GM23338 (cell line): ENCODE results near the gene TOLLIP.

Experiments used
- CREB1 ChIP-seq: fragments of 250-450 bp; sonication (Bioruptor Pico); IDR thresholded peaks from 2 replicates; pipeline ENCODE4 v1.5.0; 2020; ENCODE audit warnings: low read depth, mild to moderate bottlenecking, moderate library complexity
- EZH2 ChIP-seq: fragments of 200-600 bp; sonication (generic); IDR thresholded peaks from one replicate; pipeline ENCODE4 v1.8.0; 2017; ENCODE audit warnings: antibody characterized with exemption, mild to moderate bottlenecking, low read depth; ENCODE audit not compliant: unreplicated experiment
- EZH2phosphoT487 ChIP-seq: fragments of 200-600 bp; sonication (generic); IDR thresholded peaks from one replicate; pipeline ENCODE4 v1.8.1; 2018; ENCODE audit warnings: antibody characterized with exemption; ENCODE audit not compliant: unreplicated experiment
- JUNB ChIP-seq: IDR thresholded peaks from one replicate; pipeline ENCODE4 v1.6.1; 2016; ENCODE audit warnings: antibody characterized with exemption; ENCODE audit not compliant: unreplicated experiment
- NANOG ChIP-seq: IDR thresholded peaks from 2 replicates; pipeline ENCODE4 v1.6.1; 2016; ENCODE audit warnings: antibody characterized with exemption, borderline replicate concordance
- POLR2AphosphoS5 ChIP-seq: IDR thresholded peaks from 2 replicates; pipeline ENCODE4 v1.6.1; 2016; ENCODE audit warnings: antibody characterized with exemption, low read depth
- ZNF114 ChIP-seq: fragments of 250-450 bp; sonication (Bioruptor Pico); IDR thresholded peaks from 2 replicates; pipeline ENCODE4 v1.5.0; 2020; ENCODE audit warnings: mild to moderate bottlenecking, moderate library complexity
- ZNF331 ChIP-seq: fragments of 250-450 bp; sonication (Bioruptor Pico); IDR thresholded peaks from 2 replicates; pipeline ENCODE4 v1.5.0; 2020; ENCODE audit warnings: low read depth, mild to moderate bottlenecking, moderate library complexity
- TF ChIP-seq, protein P1 (sequence below), 2 experiments: fragments of 200-600 bp in 1 of 2; sonication (generic) in 1 of 2; conservative IDR thresholded peaks; 2 replicates each; pipeline versions ENCODE4 v1.5.1 to v1.6.1; 2016 to 2017; ENCODE audit warnings: antibody characterized with exemption in 2 of 2, low read depth in 2 of 2, mild to moderate bottlenecking in 2 of 2, moderate library complexity in 1 of 2
- TF ChIP-seq, protein P2 (sequence below): IDR thresholded peaks from one replicate; pipeline ENCODE4 v1.6.1; 2018; ENCODE audit warnings: antibody characterized with exemption; ENCODE audit not compliant: unreplicated experiment
- TF ChIP-seq, protein P3 (sequence below): IDR thresholded peaks from 2 replicates; pipeline ENCODE4 v1.6.1; 2016; ENCODE audit warnings: antibody characterized with exemption

DNA sequence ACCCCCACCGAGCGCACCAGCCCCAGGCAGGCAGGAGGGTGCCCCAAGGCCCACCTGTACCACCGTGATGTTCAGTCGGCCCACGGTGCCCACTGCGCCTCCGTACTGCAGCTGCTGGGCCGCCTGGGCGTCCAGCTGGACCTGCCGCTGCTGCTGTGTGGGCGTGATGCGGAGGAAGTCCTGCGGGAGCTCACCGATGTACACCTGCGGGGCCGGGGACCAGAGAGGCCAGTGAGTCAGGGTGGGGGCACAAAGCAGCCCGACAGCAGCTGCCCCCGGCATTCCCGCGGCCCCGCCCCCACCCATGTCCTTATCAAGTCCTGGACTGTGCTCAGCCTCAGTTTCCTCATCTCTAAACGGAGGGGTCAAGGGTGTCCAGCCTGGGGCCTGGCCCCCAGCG, 13.8 kb downstream of the TOLLIP start:
- TF ChIP-seq, protein P1, sequence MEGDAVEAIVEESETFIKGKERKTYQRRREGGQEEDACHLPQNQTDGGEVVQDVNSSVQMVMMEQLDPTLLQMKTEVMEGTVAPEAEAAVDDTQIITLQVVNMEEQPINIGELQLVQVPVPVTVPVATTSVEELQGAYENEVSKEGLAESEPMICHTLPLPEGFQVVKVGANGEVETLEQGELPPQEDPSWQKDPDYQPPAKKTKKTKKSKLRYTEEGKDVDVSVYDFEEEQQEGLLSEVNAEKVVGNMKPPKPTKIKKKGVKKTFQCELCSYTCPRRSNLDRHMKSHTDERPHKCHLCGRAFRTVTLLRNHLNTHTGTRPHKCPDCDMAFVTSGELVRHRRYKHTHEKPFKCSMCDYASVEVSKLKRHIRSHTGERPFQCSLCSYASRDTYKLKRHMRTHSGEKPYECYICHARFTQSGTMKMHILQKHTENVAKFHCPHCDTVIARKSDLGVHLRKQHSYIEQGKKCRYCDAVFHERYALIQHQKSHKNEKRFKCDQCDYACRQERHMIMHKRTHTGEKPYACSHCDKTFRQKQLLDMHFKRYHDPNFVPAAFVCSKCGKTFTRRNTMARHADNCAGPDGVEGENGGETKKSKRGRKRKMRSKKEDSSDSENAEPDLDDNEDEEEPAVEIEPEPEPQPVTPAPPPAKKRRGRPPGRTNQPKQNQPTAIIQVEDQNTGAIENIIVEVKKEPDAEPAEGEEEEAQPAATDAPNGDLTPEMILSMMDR (conservative IDR thresholded peaks at IDR 0.05; ENCODE audit: low read depth in 2 of 2): no peak
- TF ChIP-seq POLR2AphosphoS5: no peak
- no peak for TF ChIP-seq CREB1 (CRISPR knock-in tag)
- TF ChIP-seq EZH2phosphoT487: no peak
- TF ChIP-seq EZH2: no peak
- TF ChIP-seq, protein P2, sequence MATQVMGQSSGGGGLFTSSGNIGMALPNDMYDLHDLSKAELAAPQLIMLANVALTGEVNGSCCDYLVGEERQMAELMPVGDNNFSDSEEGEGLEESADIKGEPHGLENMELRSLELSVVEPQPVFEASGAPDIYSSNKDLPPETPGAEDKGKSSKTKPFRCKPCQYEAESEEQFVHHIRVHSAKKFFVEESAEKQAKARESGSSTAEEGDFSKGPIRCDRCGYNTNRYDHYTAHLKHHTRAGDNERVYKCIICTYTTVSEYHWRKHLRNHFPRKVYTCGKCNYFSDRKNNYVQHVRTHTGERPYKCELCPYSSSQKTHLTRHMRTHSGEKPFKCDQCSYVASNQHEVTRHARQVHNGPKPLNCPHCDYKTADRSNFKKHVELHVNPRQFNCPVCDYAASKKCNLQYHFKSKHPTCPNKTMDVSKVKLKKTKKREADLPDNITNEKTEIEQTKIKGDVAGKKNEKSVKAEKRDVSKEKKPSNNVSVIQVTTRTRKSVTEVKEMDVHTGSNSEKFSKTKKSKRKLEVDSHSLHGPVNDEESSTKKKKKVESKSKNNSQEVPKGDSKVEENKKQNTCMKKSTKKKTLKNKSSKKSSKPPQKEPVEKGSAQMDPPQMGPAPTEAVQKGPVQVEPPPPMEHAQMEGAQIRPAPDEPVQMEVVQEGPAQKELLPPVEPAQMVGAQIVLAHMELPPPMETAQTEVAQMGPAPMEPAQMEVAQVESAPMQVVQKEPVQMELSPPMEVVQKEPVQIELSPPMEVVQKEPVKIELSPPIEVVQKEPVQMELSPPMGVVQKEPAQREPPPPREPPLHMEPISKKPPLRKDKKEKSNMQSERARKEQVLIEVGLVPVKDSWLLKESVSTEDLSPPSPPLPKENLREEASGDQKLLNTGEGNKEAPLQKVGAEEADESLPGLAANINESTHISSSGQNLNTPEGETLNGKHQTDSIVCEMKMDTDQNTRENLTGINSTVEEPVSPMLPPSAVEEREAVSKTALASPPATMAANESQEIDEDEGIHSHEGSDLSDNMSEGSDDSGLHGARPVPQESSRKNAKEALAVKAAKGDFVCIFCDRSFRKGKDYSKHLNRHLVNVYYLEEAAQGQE: no peak
- no peak for TF ChIP-seq ZNF114 (CRISPR knock-in tag)
- TF ChIP-seq JUNB: no peak
- TF ChIP-seq, protein P3, sequence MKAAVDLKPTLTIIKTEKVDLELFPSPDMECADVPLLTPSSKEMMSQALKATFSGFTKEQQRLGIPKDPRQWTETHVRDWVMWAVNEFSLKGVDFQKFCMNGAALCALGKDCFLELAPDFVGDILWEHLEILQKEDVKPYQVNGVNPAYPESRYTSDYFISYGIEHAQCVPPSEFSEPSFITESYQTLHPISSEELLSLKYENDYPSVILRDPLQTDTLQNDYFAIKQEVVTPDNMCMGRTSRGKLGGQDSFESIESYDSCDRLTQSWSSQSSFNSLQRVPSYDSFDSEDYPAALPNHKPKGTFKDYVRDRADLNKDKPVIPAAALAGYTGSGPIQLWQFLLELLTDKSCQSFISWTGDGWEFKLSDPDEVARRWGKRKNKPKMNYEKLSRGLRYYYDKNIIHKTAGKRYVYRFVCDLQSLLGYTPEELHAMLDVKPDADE: no peak
- TF ChIP-seq NANOG: no peak
- TF ChIP-seq ZNF331: no peak
